HG03432 (cell line): ENCODE measurements around the gene OXSR1.
"Not testable (repeated sequence)": the region's sequence is repeated elsewhere in the genome, so short reads cannot be mapped to it uniquely, and the experiment has no call there.

ENCODE experiments used
- ATAC-seq: cut with Tn5 transposase; IDR thresholded peaks from one replicate; pipeline ENCODE4 v1.9.1; 2021; ENCODE audit warnings: mild to moderate bottlenecking, moderate library complexity; ENCODE audit not compliant: unreplicated experiment

Gene OXSR1

DNA sequence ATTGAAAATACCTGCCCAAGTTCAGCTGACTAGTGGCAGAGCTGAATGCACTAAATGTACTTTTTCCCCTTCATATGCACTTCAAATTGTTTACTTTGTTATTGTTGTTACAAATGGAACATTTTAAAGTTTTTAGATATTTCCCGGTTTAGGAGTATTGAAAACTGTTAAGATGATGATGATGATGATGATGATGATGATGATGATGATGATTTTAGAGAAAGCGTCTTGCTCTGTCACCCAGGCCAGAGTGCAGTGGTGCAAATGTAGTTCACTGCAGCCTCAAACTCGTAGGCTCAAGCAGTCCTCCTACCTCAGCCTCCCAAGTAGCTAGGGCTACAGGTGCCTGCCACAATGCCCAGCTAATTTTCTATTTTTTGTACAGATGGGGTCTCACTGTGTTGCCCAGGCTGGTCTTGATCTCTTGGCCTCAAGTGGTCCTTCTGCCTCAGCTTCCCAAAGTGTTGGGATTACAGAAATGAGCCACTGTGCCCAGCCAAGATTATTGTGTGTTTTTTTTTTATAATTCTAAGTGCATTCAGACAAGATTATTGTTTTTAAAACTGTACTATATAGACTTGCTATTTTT is 54.4 kb downstream of the OXSR1 start:
- no peak for ATAC-seq

DNA sequence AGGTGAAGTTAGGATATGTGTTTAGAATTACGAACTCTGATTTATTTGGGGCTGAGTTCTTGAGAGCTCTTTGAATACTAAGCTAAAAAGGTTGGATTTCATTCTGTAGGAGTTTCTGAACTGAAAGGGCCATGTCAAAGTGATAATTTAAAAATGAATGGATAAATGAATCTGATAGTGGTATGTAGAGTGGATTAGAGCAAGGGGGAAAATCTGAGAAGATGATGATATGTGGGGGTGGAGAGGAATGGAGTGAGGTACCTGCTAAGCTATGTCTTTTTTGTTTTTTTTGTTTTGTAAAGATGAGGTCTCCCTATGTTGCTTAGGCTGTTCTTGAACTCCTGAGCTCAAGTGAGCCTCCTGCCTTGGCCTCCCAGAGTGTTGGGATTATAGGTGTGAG is 55.7 kb downstream of the OXSR1 start:
- ATAC-seq, result no peak

DNA sequence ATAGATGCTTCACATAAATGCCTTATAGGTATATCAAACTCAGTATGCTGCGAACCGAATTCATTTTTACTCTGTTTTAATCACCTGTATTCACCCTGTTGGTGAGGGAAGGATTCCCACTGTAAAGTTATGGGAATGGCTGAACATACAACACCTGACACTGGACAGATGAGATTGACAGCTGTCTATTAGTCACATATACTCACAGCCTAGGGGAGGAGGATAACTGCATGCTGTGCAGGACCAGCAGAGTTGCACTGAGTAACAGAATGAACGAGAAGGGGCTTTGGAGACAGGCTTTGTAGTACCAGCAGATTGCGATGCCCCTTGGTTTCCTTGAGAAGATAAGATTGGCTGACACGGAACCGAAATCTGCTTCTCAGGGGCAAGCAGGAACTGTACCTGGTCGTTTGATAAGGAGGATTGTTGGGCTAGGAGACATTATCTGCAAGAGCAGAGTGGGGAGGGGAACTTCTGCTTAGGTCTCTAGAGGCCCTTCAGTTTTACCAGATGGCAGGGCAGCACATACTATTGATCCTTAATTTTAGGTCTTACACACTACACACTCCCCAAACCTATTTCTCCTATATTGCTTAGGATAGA is 56.8 kb downstream of the OXSR1 start:
- ATAC-seq, result no peak

DNA sequence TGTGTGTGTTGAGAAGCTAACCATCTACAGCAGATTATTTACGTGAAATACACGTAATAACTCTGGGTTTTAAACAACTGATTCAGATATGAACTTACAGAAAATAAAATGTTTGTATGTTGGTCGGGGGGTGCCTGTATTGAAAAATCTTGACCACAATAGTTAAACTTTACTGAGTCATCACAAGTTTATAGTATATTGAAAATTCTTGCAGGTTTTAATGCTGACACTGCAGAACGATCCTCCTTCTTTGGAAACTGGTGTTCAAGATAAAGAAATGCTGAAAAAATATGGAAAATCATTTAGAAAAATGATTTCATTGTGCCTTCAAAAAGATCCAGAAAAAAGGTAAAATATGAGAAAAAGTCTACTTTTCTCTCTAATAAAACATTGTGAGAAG is 59.0 kb downstream of the OXSR1 start:
- no peak for ATAC-seq

DNA sequence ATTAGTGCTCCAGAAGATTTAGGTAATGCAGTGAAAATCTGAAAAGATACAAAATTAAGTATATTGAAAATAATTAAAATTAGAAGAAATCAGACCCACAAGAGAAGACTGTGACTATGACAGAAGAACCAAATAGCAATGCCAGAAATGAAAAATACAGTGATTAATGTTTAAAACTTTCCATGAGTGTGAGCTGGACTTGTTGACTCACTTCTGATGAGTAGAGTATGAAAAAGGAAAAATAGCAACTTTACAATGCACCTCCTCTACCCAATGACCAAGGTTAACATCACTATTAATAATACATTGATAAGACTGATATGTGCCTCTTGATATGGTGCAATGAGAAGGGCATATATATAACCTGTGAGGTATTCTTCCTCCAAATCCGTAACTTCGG is 60.9 kb downstream of the OXSR1 start:
- no peak for ATAC-seq

DNA sequence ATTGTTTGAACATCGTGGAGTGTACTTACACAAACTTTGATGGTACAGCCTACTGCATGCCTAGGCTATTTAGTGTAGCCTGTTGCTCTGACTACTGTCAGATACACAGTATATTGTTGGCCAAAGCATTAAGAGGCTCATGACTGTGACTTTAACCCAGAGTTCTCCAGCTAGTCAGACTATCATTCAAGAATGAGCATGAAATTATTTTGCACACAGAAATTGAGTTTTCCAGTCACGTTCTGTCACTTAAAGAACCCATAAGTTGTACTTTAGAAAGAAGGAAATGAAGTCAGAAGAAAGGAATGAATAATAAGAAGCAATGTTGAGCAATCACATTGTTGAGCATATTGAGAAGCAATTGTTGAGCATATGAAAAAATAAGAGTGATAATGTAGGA is 62.7 kb downstream of the OXSR1 start:
- no peak for ATAC-seq

DNA sequence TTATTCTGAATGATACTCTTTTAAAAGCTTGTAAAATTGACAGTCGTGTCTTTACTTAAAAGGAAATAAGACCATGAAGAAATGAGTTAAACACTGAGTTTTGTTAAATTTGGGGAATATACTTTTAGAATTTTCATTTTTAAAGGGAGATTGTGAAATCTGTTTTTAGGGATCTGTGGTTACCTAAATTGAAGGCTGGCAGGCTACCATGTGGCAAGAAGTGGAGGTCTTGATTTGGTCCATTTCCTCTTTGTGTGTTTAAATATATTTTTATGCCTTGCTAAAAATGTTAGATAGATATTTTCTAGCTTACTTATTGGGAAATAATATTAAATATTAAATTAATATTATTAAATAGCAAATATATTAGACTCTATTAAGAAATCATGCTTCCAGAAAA is 63.7 kb downstream of the OXSR1 start:
- ATAC-seq, result no peak

DNA sequence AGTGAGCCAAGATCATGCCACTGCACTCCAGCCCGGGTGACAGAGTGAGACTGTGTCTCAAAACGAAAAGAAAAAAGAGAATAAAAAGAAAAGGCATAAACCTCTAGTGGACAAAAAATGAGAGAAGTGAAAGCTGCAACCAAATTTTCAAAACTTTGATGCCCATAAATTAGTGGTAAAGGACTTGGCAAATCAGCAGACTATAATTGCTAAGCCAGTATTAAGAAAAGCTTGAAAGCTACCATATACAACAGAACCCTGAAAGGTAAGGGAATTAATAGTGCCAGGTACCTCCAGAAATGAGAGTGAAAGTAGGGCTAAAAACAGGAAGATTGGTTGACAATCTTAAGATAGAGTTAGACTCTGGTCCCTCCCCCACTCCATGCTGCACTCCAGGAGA is 67.4 kb downstream of the OXSR1 start:
- ATAC-seq, result no peak

DNA sequence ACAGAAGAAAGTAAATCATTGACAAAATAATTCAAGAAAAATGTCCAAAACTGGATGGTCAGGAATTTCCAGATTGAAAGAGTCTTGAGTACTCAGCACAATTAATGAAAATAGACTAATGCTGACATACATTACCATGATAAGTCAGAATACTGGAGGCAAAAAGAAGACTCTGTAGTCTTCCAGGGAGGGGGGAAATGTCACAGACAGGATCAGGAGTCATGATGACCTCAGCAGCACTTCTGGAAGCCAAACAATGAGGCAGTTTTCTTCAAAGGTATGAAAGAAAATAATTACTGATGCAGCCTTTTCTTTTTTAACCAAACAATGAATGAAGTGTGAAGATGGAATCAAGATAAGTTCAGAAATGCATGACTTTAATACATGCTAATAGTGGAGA is 70.1 kb downstream of the OXSR1 start:
- ATAC-seq, result no peak

DNA sequence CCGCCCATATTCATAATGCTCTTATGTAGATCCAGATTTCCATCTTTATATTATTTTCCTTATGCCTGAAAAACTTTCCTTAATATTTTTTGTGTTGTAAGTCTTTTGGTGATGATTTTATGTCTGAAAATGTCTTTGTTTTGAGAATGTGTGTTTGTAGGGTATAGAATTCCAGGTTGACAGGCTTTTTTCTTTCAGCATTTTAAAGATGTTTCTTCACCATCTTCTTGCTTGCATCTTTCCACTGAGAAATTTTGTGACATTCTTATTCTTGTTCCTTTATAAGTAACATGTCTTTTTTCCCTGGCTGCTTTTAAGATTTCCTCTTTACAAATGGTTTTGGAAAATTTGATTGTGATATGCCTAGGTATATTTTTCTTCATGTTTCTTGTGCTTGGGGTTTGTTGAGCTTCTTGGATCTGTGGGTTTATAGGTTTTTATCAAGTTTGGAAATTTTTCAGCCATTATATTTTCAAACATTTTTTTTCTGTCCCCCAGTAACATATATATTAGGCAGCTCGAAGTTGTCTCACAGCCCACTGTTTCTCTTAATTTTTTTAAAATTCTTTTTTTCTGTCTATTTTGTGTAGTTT is 73.2 kb downstream of the OXSR1 start:
- ATAC-seq, result no peak

DNA sequence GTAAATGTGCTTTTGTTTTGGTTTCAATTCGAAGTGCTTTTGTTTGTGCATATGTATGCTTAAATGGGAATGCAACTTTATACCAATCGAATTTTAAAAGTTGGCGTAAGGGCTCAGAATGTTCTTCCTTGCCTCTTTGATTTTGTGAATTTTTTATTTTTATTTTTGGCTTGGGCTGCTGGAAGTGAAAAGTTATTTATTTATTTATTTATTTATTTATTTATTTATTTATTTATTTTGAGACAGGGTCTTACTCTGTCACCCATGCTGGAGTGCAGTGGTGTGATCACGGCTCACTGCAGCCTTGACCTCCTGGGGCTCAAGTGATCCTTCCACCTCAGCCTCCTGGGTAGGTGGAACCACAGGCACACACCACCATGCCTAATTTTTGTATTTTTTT is 77.5 kb downstream of the OXSR1 start:
- not testable (repeated sequence) for ATAC-seq

DNA sequence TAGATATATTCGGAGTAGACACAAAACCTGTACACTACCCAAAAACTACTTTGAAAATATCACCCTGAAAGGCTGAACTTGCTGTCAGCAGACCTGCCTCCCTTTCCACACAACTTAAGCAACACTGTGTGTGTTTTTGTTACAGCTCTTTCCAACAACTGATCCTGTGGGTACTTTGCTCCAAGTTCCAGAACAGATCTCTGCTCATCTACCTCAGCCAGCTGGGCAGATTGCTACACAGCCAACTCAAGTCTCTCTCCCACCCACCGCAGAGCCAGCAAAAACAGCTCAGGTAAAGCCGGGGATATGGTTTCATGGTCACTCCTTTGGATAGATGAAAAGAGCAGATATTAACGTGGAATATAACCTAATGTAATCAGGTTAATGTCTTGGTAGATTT is 80.6 kb downstream of the OXSR1 start:
- ATAC-seq, result no peak

DNA sequence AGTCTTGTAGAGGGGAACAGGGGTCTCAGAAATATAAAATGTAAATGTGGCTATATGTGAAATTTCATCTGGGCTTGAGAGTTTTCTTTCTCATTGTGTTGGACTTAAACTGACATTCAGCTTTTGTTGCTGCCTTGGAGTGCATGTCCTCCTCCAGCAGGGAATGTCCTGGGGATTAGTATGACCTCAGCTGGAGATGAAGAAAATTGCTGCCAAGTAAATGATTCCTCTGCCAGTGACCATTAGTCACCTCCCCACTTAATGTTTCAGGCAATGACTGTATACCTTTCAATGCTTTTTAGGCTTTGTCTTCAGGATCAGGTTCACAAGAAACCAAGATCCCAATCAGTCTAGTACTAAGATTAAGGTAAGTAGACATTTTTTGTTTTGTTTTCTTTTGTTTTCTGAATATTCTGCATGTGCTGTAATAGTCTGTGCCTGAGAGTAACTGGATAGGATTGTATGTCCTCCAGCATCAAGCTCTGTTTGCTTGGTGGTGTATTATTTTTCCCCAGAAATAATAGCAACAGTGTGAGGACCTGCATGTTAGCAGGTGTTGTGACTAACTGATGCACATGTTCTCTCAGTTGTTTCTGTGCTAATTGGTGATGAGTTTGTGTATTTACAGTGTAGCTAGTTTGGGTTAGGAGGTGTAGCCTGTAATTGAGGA is 82.2 kb downstream of the OXSR1 start:
- no peak for ATAC-seq

DNA sequence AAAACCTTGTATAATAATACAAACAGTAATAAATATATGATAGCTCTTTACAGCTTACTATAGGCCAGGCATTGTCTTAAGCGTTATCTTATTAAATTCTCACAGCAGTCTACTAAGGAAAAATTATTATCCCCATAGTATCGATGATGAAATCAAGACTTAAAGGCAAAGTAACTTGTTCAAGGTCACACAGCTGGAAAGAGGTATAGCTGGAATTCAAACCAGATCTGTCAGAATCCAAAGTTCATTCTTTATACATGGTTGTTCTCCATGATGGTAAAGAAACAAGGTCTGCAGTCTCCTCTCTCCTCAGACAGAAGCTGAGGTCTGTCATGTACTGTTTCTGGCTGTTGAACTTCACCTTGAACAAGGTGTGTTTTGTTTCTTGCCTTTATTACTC is 84.9 kb downstream of the OXSR1 start:
- ATAC-seq, result no peak

DNA sequence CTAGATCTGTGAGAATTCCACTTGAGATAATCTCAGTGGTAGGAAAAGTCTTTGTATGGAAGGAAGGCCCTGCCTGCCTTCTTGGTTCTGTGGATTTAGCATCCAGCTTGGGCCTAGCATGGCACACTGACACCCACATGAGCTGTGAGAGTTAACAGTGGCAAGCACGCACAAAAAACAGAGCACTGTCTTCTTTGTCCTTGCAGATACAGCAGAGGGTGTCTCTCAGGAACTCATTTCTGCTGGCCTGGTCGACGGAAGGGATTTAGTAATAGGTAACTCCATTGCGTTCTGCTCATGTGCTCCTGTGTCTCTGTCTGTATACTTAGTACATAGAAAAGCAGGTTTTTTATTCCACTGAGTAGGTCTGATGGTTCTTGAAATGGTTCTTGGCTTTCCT is 85.9 kb downstream of the OXSR1 start:
- ATAC-seq, result no peak

DNA sequence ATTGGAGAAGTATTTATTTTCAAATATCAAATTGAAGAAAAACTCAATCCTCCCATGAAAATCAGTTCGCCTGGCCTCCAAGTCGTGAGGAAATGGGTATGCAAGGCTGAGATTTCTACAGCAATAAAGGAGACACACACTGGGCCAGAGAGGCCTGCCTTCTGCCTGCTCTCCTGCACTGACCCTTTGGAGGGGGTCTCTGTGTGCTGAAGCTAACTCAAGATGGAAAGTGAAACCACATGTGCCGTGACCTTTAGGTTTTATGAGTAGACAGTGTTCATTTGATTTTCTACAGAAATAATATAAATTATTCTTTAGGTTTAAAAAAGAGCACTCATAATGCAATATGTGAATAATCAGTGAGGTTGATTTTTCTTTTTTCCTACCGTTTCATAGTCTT is 88.4 kb downstream of the OXSR1 start:
- no peak for ATAC-seq

DNA sequence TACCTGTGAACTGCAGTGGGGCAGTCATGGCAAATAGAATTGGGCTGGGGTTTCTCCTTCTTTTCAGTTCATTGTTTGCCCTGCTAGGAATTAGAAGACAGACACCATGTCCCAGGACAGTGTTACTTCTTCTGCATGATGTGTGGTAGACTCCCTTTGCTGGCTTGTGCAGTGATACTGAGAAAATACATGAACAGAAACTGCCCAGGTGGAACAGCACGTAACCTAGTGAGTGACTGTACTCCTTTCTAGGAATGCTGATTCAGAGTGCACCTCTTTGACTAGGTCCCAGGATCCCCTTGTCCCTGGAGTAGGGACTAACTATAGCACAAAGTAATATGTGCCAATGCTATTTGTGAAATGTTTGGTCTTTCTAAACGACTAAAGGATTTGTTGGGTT is 89.5 kb downstream of the OXSR1 start:
- no peak for ATAC-seq

DNA sequence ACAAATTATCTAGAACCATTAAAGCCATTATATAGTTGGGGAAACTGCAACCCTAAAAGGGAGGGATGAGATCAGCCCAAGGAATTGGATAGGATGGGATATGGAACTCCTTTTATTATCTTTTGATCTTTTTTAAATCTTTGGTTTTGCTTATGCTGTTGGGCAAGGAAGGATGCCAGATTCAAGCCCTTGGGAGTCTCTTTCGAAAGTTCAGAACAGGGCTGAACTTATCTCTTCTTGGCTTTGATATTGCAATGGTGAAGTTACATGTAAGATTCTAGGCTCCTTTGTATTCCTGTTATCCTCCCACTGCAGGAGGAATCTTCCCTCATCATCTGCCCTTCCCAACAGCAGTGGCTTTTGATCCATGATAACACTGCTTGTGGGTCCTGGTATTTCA is 90.3 kb downstream of the OXSR1 start:
- no peak for ATAC-seq

DNA sequence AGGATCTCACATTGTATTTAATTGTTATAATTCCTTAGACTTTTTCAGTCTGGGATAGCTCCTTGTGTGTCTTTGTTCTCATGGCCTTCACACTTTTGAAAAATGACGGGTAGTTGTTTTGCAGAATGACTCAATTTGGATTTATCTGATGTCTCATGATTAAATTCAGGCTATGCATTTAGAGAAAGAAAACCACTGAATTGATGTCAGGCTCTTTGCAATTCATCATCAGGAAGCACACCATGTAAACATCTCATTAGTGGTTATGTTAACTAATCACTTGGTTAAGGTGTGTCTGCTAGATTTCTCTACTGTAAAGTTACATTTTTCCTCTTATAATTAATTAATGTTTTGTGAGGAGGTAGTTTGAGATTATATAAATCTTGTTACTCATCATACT is 92.2 kb downstream of the OXSR1 start:
- ATAC-seq, result no peak

DNA sequence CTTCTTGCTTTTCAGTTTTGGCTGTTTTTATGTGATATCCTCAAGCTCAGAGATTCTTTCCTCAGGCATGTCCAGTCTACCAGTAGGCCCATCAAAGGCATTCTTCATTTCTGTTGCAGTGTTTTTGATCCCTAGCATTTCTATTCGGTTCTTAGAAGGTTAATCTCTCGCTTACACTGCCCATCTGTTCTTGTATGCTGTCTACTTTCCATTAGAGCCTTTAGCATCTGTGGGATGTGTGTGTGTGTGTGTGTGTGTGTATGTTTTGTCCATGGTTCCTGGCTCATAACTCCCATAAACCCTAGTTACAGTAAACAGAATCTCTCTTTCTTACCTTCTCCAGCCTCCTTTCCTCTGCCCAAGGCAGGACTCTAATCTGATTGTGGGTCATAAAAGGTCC is 95.1 kb downstream of the OXSR1 start:
- ATAC-seq, result no peak

DNA sequence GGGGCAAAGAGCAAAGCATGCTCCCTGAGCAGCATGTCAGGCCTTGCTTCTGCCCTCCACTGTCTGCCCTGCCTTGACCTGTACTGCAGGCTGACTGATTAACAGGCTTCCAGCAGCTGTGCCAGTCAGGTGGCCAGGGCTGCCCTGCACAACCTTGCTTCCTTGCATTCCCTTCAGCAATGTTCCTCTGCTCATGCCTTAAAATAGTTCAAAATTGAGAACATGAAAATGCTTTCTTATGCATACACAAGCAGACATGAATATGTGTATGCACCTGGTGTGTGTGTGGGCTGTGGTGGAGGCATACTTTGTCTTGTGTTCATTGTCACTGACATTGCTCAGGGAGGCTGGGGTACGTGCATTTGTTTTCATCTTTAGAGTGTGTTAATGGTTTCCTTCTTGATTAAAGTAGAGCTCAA is 99.0 kb downstream of the OXSR1 start:
- no peak for ATAC-seq

DNA sequence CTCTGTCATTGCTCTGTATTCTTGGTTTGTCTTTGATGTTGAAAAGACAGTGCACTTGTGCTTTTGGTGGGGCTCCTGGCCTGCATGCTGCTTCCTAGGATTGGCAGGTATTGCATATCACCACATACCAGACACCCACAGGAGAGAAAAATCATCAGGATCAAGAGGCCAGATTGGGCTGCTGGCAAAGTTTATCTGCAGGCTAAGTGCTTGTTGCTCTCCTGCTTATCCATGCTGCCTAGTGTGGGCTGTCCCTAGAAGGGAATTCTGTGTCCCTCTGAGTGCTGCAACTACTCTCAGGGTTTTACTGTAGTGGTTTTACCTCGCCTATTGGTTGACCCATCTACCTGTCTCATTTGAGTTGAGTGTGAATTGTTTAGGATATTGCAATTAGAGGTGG is 99.4 kb downstream of the OXSR1 start:
- no peak for ATAC-seq
